Stomach (tissue), 4 donors: ENCODE measurements around the gene HIP1.

Experiments
- EP300 ChIP-seq: sonication (generic); formaldehyde crosslinking; IDR thresholded peaks from one replicate; pipeline ENCODE4 v1.6.1; 2017; ENCODE audit warnings: antibody characterized with exemption
- POLR2A ChIP-seq, 4 donors: fragments of 450-650 bp; IDR thresholded peaks; one replicate each; pipeline ENCODE4 v1.6.1; 2016; ENCODE audit warnings: antibody characterized with exemption in 4 of 4, control low read depth in 2 of 4, mild to moderate bottlenecking in 1 of 4, moderate library complexity in 1 of 4
- POLR2AphosphoS5 ChIP-seq, 3 donors: sonication (generic); formaldehyde crosslinking; IDR thresholded peaks; one replicate each; pipeline ENCODE4 v1.6.1; 2016; ENCODE audit warnings: antibody characterized with exemption in 3 of 3
- TF ChIP-seq, protein P1 (sequence below), 7 experiments: fragments of 450-650 bp in 4 of 7; fragments of 200-600 bp in 3 of 7; sonication (generic) in 3 of 7; IDR thresholded peaks; one replicate each; pipeline ENCODE4 v1.5.1; 2016 to 2019; ENCODE audit warnings: antibody characterized with exemption in 7 of 7, control low read depth in 2 of 7, mild to moderate bottlenecking in 1 of 7

DNA sequence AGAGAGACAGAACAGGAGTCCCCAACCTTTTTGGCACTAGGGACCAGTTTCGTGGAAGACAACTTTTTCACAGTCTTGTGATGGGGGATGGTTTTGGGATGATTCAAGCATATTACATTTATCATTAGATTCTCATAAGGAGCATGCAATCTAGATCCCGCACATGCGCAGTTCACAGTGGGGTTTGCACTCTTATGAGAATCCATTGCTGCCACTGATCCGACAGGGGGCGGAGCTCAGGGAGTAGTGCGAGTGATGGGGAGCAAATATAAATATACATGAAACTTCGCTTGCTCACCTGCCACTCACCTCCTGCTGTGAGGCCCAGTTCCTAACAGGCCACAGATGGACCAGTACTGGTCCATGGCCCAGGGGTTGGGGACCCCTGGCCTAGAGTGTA is 19.1 kb upstream of the HIP1 start:
- TF ChIP-seq, protein P1, sequence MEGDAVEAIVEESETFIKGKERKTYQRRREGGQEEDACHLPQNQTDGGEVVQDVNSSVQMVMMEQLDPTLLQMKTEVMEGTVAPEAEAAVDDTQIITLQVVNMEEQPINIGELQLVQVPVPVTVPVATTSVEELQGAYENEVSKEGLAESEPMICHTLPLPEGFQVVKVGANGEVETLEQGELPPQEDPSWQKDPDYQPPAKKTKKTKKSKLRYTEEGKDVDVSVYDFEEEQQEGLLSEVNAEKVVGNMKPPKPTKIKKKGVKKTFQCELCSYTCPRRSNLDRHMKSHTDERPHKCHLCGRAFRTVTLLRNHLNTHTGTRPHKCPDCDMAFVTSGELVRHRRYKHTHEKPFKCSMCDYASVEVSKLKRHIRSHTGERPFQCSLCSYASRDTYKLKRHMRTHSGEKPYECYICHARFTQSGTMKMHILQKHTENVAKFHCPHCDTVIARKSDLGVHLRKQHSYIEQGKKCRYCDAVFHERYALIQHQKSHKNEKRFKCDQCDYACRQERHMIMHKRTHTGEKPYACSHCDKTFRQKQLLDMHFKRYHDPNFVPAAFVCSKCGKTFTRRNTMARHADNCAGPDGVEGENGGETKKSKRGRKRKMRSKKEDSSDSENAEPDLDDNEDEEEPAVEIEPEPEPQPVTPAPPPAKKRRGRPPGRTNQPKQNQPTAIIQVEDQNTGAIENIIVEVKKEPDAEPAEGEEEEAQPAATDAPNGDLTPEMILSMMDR (IDR thresholded peaks at IDR 0.05) = no peak
- TF ChIP-seq POLR2AphosphoS5 (IDR thresholded peaks at IDR 0.05) (no peak), POLR2A (IDR thresholded peaks at IDR 0.05) (no peak), EP300 (no peak)
